Peyer's patch (tissue), 4 donors: Measurements from ENCODE around the gene DSCAML1. TPM values are rescaled to one million over a fixed set of nuclear protein-coding genes. Genes with fewer than 3 reads are reported as not detected.

Experiments used
- DNase-seq, 3 donors: peaks; one replicate each; pipeline ENCODE4 v3.0.0-alpha.2; 2017 to 2019
- H3K27ac ChIP-seq, 4 donors: fragments of 200-600 bp; sonication (generic); one replicate each; pipeline ENCODE4 v1.5.1; 2016 to 2019
- H3K27me3 ChIP-seq, 2 donors: fragments of 200-600 bp; sonication (generic); one replicate each; pipeline ENCODE4 v1.5.1; 2019
- H3K36me3 ChIP-seq, 3 donors: fragments of 200-600 bp; sonication (generic); one replicate each; pipeline ENCODE4 v1.5.1; 2016 to 2019
- H3K4me1 ChIP-seq, 4 donors: fragments of 200-600 bp; sonication (generic); one replicate each; pipeline ENCODE4 v1.5.1; 2016 to 2019
- H3K4me3 ChIP-seq, 4 donors: fragments of 200-600 bp; sonication (generic); 1 replicate in 3 of 4; 2 replicates in 1 of 4; pipeline ENCODE4 v1.5.1; 2016 to 2019; ENCODE audit warnings: mild to moderate bottlenecking in 1 of 4
- H3K9me3 ChIP-seq, 4 donors: fragments of 200-600 bp; sonication (generic); one replicate each; pipeline ENCODE4 v1.5.1; 2016 to 2019; ENCODE audit warnings: mild to moderate bottlenecking in 1 of 4
- POLR2A ChIP-seq, 2 donors: fragments of 450-650 bp; IDR thresholded peaks; one replicate each; pipeline ENCODE4 v1.5.1; 2017; ENCODE audit warnings: antibody characterized with exemption in 2 of 2, mild to moderate bottlenecking in 2 of 2, moderate library complexity in 2 of 2
- total RNA-seq, 4 donors: library from RNA; depleted of rRNA; stranded (reverse); fragments of >200 nt; gene quantifications; one replicate each; pipeline ENCODE4 v1.1.0, GENCODE V29; 2016
- TF ChIP-seq, protein P1 (sequence below), 6 experiments: fragments of 450-650 bp in 4 of 6; fragments of 200-600 bp in 2 of 6; sonication (generic) in 1 of 6; IDR thresholded peaks; one replicate each; pipeline ENCODE4 v1.5.1; 2017 to 2019; ENCODE audit warnings: antibody characterized with exemption in 6 of 6, mild to moderate bottlenecking in 3 of 6, moderate library complexity in 1 of 6

The DSCAML1 gene
- total RNA-seq, 4 donors from 2014 or later: 0.18 to 5.8 (median 2.9) TPM

GRCh38 chr11:117836077-117836960 is 39.3 kb upstream of the DSCAML1 start:
- Histone ChIP-seq H3K27me3 (no peaks in the 10 kb centered on the region), H3K36me3 (peaks cover 0 to 3% (median 0%) of the 10 kb centered on the region in 3 donors), H3K27ac (no peak overlapping the region), H3K4me3 (no peak overlapping the region), H3K4me1 (peaks cover 0 to 11% (median 0%) of the 10 kb centered on the region in 4 donors), H3K9me3 (no peaks in the 10 kb centered on the region)
- TF ChIP-seq POLR2A (IDR thresholded peaks at IDR 0.05): no peak
- TF ChIP-seq, protein P1, sequence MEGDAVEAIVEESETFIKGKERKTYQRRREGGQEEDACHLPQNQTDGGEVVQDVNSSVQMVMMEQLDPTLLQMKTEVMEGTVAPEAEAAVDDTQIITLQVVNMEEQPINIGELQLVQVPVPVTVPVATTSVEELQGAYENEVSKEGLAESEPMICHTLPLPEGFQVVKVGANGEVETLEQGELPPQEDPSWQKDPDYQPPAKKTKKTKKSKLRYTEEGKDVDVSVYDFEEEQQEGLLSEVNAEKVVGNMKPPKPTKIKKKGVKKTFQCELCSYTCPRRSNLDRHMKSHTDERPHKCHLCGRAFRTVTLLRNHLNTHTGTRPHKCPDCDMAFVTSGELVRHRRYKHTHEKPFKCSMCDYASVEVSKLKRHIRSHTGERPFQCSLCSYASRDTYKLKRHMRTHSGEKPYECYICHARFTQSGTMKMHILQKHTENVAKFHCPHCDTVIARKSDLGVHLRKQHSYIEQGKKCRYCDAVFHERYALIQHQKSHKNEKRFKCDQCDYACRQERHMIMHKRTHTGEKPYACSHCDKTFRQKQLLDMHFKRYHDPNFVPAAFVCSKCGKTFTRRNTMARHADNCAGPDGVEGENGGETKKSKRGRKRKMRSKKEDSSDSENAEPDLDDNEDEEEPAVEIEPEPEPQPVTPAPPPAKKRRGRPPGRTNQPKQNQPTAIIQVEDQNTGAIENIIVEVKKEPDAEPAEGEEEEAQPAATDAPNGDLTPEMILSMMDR (IDR thresholded peaks at IDR 0.05): no peak
- peak in 2 of 3 donors; percentile 11 to 34 for DNase-seq

- DNase-seq: peak in 1 of 3 donors; percentile 32
- no peaks in the 10 kb centered on the region for H3K9me3 ChIP-seq
- peaks cover 0 to 14% (median 0%) of the 10 kb centered on the region in 4 donors for H3K4me1 ChIP-seq
- peaks cover 0 to 3% (median 0%) of the 10 kb centered on the region in 3 donors for H3K36me3 ChIP-seq
- no peak for TF ChIP-seq POLR2A (IDR thresholded peaks at IDR 0.05)
- no peak overlapping the region for H3K4me3 ChIP-seq
- H3K27ac ChIP-seq: no peak overlapping the region
- no peaks in the 10 kb centered on the region for H3K27me3 ChIP-seq
Observed at GRCh38 chr11:117835576-117835975, 38.6 kb upstream of the DSCAML1 start.

GRCh38 chr11:117834838-117835443 is 37.9 kb upstream of the DSCAML1 start:
- Histone ChIP-seq H3K9me3 (no peaks in the 10 kb centered on the region), H3K27me3 (no peaks in the 10 kb centered on the region), H3K4me1 (peaks cover 0 to 14% (median 0%) of the 10 kb centered on the region in 4 donors), H3K4me3 (no peak overlapping the region), H3K36me3 (peaks cover 0 to 3% (median 0%) of the 10 kb centered on the region in 3 donors), H3K27ac (no peak overlapping the region)
- peak in 2 of 3 donors; percentile 3 to 33 for DNase-seq
- TF ChIP-seq, protein P1 (IDR thresholded peaks at IDR 0.05): no peak
- TF ChIP-seq POLR2A (IDR thresholded peaks at IDR 0.05): no peak

- Histone ChIP-seq H3K27ac (peak overlapping the region in 1 of 4 donors; percentile 44), H3K36me3 (no peaks in the 10 kb centered on the region), H3K9me3 (no peaks in the 10 kb centered on the region), H3K4me3 (no peak overlapping the region), H3K27me3 (no peaks in the 10 kb centered on the region), H3K4me1 (peaks cover 0 to 19% (median under 1%) of the 10 kb centered on the region in 4 donors)
- TF ChIP-seq POLR2A (IDR thresholded peaks at IDR 0.05): no peak
- TF ChIP-seq, protein P1 (IDR thresholded peaks at IDR 0.05): no peak
- peak in 1 of 3 donors; percentile 1 for DNase-seq
Observed at GRCh38 chr11:117834068-117834810, 37.2 kb upstream of the DSCAML1 start.

DNA sequence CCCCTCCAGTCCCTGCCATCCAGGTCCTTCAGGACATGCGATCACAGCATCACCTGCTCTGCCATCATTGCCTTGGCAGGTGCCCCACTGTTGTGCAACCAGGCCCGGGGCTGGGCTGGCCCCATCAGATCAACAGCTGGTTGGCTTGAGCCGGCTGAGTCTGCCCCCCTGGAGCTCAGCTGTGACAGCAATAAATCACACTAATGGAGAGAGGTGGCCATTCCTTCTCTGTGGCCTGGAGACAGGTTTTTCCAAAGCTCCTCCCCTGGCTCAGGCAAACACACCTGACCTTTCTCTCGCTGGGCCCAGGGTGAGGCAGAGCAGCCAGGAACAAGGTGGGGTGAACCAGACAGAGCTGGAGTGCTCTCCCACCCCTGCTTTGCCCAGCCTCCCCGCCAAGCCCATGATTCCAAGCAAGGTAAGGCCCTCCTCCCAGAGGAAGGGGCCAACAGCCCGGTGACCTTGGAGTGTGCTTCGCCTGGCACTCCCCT is 36.4 kb upstream of the DSCAML1 start:
- TF ChIP-seq, protein P1 (IDR thresholded peaks at IDR 0.05): no peak
- TF ChIP-seq POLR2A (IDR thresholded peaks at IDR 0.05): no peak
- H3K9me3 ChIP-seq: no peaks in the 10 kb centered on the region
- peak overlapping the region in 1 of 4 donors; percentile 44 for H3K27ac ChIP-seq
- peak; percentile 12 to 82 (median 79) for DNase-seq
- H3K36me3 ChIP-seq: no peaks in the 10 kb centered on the region
- H3K4me3 ChIP-seq: no peak overlapping the region
- no peaks in the 10 kb centered on the region for H3K27me3 ChIP-seq
- H3K4me1 ChIP-seq: peaks cover 0 to 26% (median 8%) of the 10 kb centered on the region in 4 donors
